Measurements from ENCODE around the gene HINFP.

GRCh38 chr11:119077839-119078238 lies 43.5 kb upstream of the HINFP start:
- TF ChIP-seq POLR2A (IDR thresholded peaks at IDR 0.05) (no peak), CTCF (IDR thresholded peaks at IDR 0.05) (no peak)

Data from breast epithelium (tissue), 3 donors.